Nephron progenitor cell (in vitro differentiated cells): Measurements from ENCODE around the gene RCOR1.

Experiments used
- DNase-seq: peaks from one replicate; pipeline ENCODE4 v3.0.0; 2021
- H3K27ac Mint-ChIP-seq: 2 replicates; pipeline ENCODE4 v1.8.0; 2021; ENCODE audit warnings: mild to moderate bottlenecking, moderate library complexity, mixed read lengths
- H3K27me3 Mint-ChIP-seq: 2 replicates; pipeline ENCODE4 v1.8.0; 2021; ENCODE audit warnings: mild to moderate bottlenecking, low read depth, mixed read lengths; ENCODE audit not compliant: poor library complexity
- H3K36me3 Mint-ChIP-seq: 2 replicates; pipeline ENCODE4 v1.8.0; 2021; ENCODE audit warnings: low read depth, mixed read lengths
- H3K4me1 Mint-ChIP-seq: 2 replicates; pipeline ENCODE4 v1.8.0; 2021; ENCODE audit warnings: mixed read lengths
- H3K4me3 Mint-ChIP-seq: 2 replicates; pipeline ENCODE4 v1.8.0; 2021; ENCODE audit warnings: mild to moderate bottlenecking, moderate library complexity, mixed read lengths
- H3K9me3 Mint-ChIP-seq: 2 replicates; pipeline ENCODE4 v1.8.0; 2021; ENCODE audit warnings: mild to moderate bottlenecking, moderate library complexity, mixed read lengths
- CTCF ChIP-seq: fragments of 200-600 bp; sonication (generic); IDR thresholded peaks from 2 replicates; pipeline ENCODE4 v1.5.0; 2021; ENCODE audit warnings: antibody characterized with exemption

The RCOR1 gene

GRCh38 chr14:102560458-102561261, 31.8 kb upstream of the RCOR1 start:
- TF ChIP-seq CTCF, result no peak
- Mint-ChIP-seq H3K27me3 (no peaks in the 10 kb centered on the region), H3K36me3 (no peaks in the 10 kb centered on the region), H3K4me3 (no peak overlapping the region), H3K4me1 (peaks cover 4% of the 10 kb centered on the region), H3K27ac (no peak overlapping the region), H3K9me3 (peaks cover 20% of the 10 kb centered on the region)
- DNase-seq, result no peak

GRCh38 chr14:102565331-102565887, 27.0 kb upstream of the RCOR1 start:
- H3K4me1 Mint-ChIP-seq, result peaks cover 24% of the 10 kb centered on the region
- no peaks in the 10 kb centered on the region for H3K36me3 Mint-ChIP-seq
- H3K27ac Mint-ChIP-seq, result peak overlapping the region; percentile 6
- H3K9me3 Mint-ChIP-seq, result peaks cover 20% of the 10 kb centered on the region
- no peak for DNase-seq
- peaks cover 6% of the 10 kb centered on the region for H3K27me3 Mint-ChIP-seq
- H3K4me3 Mint-ChIP-seq, result no peak overlapping the region
- TF ChIP-seq CTCF, result no peak

- H3K27ac Mint-ChIP-seq, result no peak overlapping the region
- H3K36me3 Mint-ChIP-seq, result no peaks in the 10 kb centered on the region
- peaks cover 6% of the 10 kb centered on the region for H3K27me3 Mint-ChIP-seq
- DNase-seq, result no peak
- TF ChIP-seq CTCF, result no peak
- H3K9me3 Mint-ChIP-seq, result peaks cover 20% of the 10 kb centered on the region
- H3K4me1 Mint-ChIP-seq, result peaks cover 24% of the 10 kb centered on the region
- H3K4me3 Mint-ChIP-seq, result no peak overlapping the region
Observed at GRCh38 chr14:102565959-102566358, 26.5 kb upstream of the RCOR1 start.

DNA sequence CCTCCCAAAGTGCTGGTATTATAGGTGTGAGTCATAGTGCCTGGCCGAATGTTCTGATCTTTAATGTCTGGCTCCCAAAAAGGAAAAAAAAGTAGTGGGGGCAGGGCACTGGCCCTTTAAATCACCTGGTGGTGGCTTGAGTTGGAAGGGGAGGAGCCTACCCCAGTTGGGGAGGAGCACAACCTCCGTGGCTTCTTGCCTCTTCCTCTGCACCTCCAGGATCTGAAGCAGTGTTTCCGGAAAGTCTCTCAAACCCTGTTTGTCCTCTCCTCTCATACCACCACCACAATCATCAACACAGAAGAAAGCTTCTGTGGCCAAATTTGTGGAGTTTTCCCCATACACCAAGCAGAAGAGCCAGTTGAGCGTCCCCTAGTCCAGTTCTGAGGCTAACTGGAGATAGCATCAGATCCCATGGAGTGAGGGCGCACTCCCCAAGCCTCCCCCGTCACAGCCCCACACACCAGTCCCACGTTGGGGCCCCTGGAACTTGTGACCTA, 24.3 kb upstream of the RCOR1 start:
- Mint-ChIP-seq H3K36me3 (no peaks in the 10 kb centered on the region), H3K9me3 (peaks cover 19% of the 10 kb centered on the region), H3K4me3 (no peak overlapping the region), H3K27me3 (peaks cover 6% of the 10 kb centered on the region), H3K27ac (peak overlapping the region; percentile 84), H3K4me1 (peaks cover 31% of the 10 kb centered on the region)
- DNase-seq, result no peak
- TF ChIP-seq CTCF, result no peak

DNA sequence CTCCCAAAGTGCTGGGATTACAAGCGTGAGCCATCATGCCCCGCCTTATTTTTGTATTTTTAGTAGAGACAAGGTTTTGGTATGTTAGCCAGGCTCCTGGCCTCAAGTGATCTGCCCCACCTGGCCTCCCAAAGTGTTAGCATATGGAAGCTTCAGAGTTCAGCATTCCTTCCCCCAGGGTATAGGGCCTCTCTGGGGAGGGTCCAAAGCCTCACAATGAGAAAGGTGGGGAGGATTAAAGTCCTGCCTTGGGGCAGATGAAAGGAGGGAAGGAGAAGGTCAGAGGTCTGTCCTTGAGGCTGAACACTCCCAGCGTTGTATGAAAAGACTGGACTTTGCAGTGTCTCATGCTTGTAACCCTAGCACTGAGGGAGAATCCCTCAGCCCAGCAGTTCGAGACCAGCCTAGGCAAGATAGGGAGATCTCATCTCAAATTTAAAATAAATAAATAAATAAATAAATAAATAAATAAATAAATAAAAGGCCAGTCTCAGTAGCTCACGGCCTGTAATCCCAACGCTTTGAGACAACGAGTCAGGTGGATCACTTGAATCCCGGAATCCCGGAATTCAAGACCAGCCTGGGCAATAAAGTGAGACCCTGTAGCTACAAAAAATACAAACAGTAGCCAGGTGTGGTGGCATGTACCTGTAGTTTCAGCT, 22.0 kb upstream of the RCOR1 start:
- DNase-seq, result no peak
- no peak overlapping the region for H3K27ac Mint-ChIP-seq
- peaks cover 2% of the 10 kb centered on the region for H3K9me3 Mint-ChIP-seq
- no peak overlapping the region for H3K4me3 Mint-ChIP-seq
- no peak for TF ChIP-seq CTCF
- peaks cover 10% of the 10 kb centered on the region for H3K27me3 Mint-ChIP-seq
- no peaks in the 10 kb centered on the region for H3K36me3 Mint-ChIP-seq
- peaks cover 46% of the 10 kb centered on the region for H3K4me1 Mint-ChIP-seq
